ENCODE data around the gene LMAN1. TPM values are rescaled to one million over a fixed set of nuclear protein-coding genes. Genes with fewer than 3 reads are reported as not detected.

Gene LMAN1
- total RNA-seq, 2 experiments from 2014 or later: 33.0 to 46.4 TPM

DNA sequence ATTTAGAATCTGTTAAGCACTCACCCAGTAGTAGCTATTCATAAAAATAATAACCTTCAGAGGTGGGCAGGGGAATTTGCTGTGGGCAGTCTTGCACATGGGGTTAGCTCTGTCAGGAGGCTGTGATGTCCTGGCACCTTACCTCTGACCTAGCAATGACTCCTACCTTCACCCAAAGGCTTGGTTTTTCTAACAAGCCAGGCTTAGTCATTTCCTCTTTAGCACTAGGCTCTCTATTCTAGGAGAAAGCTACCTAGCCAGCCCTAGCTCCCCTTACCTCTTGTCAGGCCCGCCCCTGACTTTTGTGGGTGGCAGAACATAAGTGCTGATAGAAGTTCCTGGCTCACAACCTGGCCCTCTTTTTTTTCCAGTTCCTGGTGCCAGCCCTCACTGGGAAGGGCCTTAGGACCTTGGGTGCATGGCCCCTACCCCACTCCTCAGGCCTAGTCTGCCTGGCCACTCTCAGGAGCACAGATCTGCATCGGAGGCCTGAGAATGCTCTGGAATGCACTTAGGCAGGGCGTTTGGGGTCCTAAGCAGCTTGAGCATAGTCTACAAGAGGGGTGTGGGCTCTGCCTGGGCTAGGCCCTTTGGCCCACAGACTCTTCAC, 58.3 kb downstream of the LMAN1 start:
- Histone ChIP-seq H3K4me3 (ENCODE audit: low read depth, low read length, poor library complexity, severe bottlenecking) (no peak overlapping the region), H3K9me3 (ENCODE audit: low read length) (no peaks in the 10 kb centered on the region), H3K9me2 (ENCODE audit: insufficient read depth, low read length) (no peaks in the 10 kb centered on the region), H2AFZ (ENCODE audit: low read length) (no peak overlapping the region), H3K4me1 (ENCODE audit: insufficient read depth, low read length, poor library complexity, severe bottlenecking) (no peaks in the 10 kb centered on the region), H3K27ac (ENCODE audit: low read depth, low read length, poor library complexity, severe bottlenecking) (no peak overlapping the region), H3K79me2 (ENCODE audit: insufficient read depth, low read depth, low read length) (no peaks in the 10 kb centered on the region), H4K20me1 (ENCODE audit: insufficient read depth, low read length) (no peaks in the 10 kb centered on the region), H3K4me2 (ENCODE audit: low read length) (no peak overlapping the region), H3K36me3 (ENCODE audit: insufficient read depth, low read length) (no peaks in the 10 kb centered on the region)
- ChIA-PET POLR2A (no interaction called here), CTCF (ENCODE audit: unreplicated experiment) (no interaction called here)
- no TSS peak for BruUV-seq (replicated peaks)
- intact Hi-C loops (cut with micrococcal nuclease; ENCODE audit: unreplicated experiment): no loop called here
- TF ChIP-seq, protein P1, sequence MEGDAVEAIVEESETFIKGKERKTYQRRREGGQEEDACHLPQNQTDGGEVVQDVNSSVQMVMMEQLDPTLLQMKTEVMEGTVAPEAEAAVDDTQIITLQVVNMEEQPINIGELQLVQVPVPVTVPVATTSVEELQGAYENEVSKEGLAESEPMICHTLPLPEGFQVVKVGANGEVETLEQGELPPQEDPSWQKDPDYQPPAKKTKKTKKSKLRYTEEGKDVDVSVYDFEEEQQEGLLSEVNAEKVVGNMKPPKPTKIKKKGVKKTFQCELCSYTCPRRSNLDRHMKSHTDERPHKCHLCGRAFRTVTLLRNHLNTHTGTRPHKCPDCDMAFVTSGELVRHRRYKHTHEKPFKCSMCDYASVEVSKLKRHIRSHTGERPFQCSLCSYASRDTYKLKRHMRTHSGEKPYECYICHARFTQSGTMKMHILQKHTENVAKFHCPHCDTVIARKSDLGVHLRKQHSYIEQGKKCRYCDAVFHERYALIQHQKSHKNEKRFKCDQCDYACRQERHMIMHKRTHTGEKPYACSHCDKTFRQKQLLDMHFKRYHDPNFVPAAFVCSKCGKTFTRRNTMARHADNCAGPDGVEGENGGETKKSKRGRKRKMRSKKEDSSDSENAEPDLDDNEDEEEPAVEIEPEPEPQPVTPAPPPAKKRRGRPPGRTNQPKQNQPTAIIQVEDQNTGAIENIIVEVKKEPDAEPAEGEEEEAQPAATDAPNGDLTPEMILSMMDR (conservative IDR thresholded peaks at IDR 0.05; ENCODE audit: low read length): no peak
- TF ChIP-seq EZH2phosphoT487 (IDR thresholded peaks at IDR 0.05; ENCODE audit: borderline replicate concordance, low read depth, low read length): no peak
- DNase-seq (ENCODE audit: low spot score): no peak

DNA sequence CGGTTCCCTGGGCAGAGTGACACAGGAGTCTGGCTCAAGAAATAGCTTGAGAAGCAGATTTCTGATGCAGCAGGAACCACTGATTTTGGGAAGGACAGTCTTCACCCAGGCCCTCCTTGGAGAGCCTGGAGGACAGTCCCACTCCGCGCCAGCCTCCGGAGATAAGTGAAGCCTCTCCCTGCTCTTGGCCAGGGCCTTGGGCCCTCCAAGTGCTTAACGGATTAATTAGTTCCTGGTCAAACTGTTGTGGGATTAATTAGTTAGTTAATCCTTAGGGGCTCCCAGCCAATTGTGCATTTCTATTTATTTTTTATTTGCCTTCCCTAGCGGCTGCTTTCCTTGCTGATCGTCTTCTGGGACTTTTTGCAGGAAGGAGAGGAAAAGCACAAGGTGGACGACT, 60.2 kb downstream of the LMAN1 start:
- Histone ChIP-seq H3K79me2 (ENCODE audit: insufficient read depth, low read depth, low read length) (no peaks in the 10 kb centered on the region), H3K27ac (ENCODE audit: low read depth, low read length, poor library complexity, severe bottlenecking) (no peak overlapping the region), H3K9me3 (ENCODE audit: low read length) (no peaks in the 10 kb centered on the region), H3K4me1 (ENCODE audit: insufficient read depth, low read length, poor library complexity, severe bottlenecking) (no peaks in the 10 kb centered on the region), H4K20me1 (ENCODE audit: insufficient read depth, low read length) (no peaks in the 10 kb centered on the region), H3K36me3 (ENCODE audit: insufficient read depth, low read length) (no peaks in the 10 kb centered on the region), H3K9me2 (ENCODE audit: insufficient read depth, low read length) (no peaks in the 10 kb centered on the region), H3K4me2 (ENCODE audit: low read length) (no peak overlapping the region), H2AFZ (ENCODE audit: low read length) (no peak overlapping the region), H3K4me3 (ENCODE audit: low read depth, low read length, poor library complexity, severe bottlenecking) (no peak overlapping the region)
- no TSS peak for BruUV-seq (replicated peaks)
- intact Hi-C loops (cut with micrococcal nuclease; ENCODE audit: unreplicated experiment): no loop called here
- no peak for TF ChIP-seq EZH2phosphoT487 (IDR thresholded peaks at IDR 0.05; ENCODE audit: borderline replicate concordance, low read depth, low read length)
- TF ChIP-seq, protein P1 (conservative IDR thresholded peaks at IDR 0.05; ENCODE audit: low read length): no peak
- CTCF ChIA-PET (ENCODE audit: unreplicated experiment): no interaction called here
- no peak for DNase-seq (ENCODE audit: low spot score)
- POLR2A ChIA-PET: interaction anchor here (0.6 kb wide), 1 partner anchor 765 kb away, joined by 5 read pairs; no protein-coding TSS in a partner anchor

DNA sequence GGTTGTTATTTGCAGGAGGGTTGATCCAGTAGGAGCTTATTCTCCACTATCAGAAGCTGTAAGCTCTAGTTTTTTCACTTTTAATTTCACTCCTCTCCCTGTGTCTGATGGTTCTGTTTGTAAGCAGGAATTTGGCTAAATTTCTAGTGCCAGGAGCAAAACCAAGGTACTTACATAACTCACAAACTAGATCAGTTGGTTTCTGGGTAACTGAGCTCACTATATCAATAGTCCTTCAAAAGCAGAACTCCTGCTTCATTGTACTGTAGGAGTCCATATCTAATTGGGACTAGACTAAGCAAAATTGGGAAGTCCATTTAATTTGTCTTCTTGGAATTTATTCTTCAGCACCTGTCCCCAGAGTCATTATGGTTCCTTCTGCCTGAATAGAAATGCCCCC, 65.7 kb downstream of the LMAN1 start:
- H3K4me3 ChIP-seq (ENCODE audit: low read depth, low read length, poor library complexity, severe bottlenecking): no peak overlapping the region
- no TSS peak for BruUV-seq (replicated peaks)

More for the DNA sequence above, 65.7 kb downstream of the LMAN1 start:
- no peak for TF ChIP-seq EZH2phosphoT487 (IDR thresholded peaks at IDR 0.05; ENCODE audit: borderline replicate concordance, low read depth, low read length)
- TF ChIP-seq, protein P1 (conservative IDR thresholded peaks at IDR 0.05; ENCODE audit: low read length): no peak
- Histone ChIP-seq H3K9me3 (ENCODE audit: low read length) (no peaks in the 10 kb centered on the region), H3K36me3 (ENCODE audit: insufficient read depth, low read length) (no peaks in the 10 kb centered on the region), H3K4me1 (ENCODE audit: insufficient read depth, low read length, poor library complexity, severe bottlenecking) (no peaks in the 10 kb centered on the region), H4K20me1 (ENCODE audit: insufficient read depth, low read length) (no peaks in the 10 kb centered on the region), H3K4me2 (ENCODE audit: low read length) (no peak overlapping the region), H2AFZ (ENCODE audit: low read length) (no peak overlapping the region), H3K27ac (ENCODE audit: low read depth, low read length, poor library complexity, severe bottlenecking) (no peak overlapping the region), H3K79me2 (ENCODE audit: insufficient read depth, low read depth, low read length) (no peaks in the 10 kb centered on the region), H3K9me2 (ENCODE audit: insufficient read depth, low read length) (no peaks in the 10 kb centered on the region)
- DNase-seq (ENCODE audit: low spot score): no peak
- intact Hi-C loops (cut with micrococcal nuclease; ENCODE audit: unreplicated experiment): no loop called here
- ChIA-PET POLR2A (no interaction called here), CTCF (ENCODE audit: unreplicated experiment) (no interaction called here)

All from OCI-LY7 (cell line).